HG03196 (cell line): Measurements from ENCODE around the gene ABHD8.
A peak's percentile ranks its signal among the peaks of the same experiment; 100 is the strongest.

ENCODE experiments used
- ATAC-seq: cut with Tn5 transposase; IDR thresholded peaks from one replicate; pipeline ENCODE4 v1.9.1; 2021; ENCODE audit not compliant: unreplicated experiment

ABHD8 gene

DNA sequence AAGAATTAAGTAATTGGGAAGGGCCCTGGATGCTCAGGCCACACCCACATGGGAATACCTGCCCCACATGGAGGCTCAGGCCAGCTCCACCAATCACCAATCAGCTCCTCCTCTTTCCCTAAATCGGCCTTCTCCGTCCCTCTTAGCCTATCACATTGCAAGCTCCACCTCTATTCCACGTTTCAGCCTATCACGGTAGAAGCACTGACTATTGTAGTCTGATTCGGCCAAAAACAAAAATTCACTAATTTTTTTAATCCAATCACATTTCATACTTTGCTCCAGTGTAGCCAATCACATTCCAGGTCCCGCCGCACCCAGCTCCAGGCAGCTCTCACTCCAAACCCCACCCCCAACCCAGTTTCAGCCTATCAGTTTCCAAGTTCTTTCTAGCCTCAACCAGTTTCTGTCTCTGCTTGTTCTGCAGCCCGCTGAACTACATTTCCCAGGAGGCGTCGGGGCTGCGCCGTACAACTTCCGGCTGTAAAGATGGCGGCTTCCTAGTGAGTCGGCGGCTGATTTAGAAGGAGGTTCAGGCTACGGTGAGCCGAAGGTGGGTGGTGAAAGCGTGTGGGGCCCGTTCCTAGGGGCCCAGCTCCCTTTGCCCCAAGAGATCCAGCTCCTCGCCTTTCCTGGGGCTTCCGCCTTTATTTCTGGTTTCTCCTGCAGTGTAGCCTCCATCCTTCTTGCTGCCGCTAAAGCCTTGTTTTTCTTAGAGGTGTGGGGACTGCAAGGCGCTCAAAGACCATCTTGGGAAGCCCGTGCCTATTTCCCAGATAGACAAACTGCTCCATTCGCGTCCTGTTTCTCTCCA is 36.0 kb downstream of the ABHD8 start, which contains the start of gene BABAM1:
TSS of gene BABAM1 (plus strand) at position 469 of the 814 bp plus-strand sequence. CDS start 1,364 bp downstream, outside the sequence.
- peak; percentile 89 for ATAC-seq

DNA sequence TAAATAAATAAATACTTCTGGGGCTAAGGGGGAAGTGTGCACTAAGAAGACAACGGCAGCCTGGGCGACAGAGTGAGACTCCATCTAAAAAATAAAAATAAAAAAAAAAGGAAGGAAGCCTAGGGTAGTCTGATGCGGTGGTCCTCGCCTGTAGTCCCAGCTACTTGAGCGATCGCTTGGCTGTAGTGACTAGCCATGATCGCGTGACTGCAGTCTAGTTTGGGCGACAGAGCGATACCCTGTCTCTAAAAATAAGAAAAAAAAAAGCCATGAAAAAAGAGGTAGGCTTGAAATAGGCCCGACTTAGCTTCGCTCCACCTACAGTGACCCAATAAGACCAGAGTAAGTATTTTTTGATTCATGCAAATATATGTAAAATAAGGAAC is 36.6 kb downstream of the ABHD8 start:
- peak; percentile 16 for ATAC-seq

DNA sequence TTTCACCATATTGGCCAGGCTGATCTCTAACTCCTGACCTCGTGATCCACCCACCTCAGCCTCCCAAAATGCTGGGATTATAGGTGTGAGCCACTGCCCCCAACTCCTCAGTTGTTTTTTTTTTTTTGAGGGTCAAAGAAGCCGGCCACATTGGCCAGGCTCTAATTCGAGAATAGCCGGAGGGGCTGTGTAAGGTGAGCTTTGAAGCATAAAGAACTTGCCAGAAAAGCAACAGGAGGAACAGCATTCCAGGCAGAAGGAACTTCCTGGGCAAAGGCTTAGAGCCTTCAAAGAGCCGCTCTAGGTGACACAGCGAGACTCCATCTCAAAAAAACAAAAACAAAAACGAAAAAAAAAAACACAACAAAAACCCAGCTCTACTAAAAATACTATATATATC is 37.2 kb downstream of the ABHD8 start:
- no peak for ATAC-seq

DNA sequence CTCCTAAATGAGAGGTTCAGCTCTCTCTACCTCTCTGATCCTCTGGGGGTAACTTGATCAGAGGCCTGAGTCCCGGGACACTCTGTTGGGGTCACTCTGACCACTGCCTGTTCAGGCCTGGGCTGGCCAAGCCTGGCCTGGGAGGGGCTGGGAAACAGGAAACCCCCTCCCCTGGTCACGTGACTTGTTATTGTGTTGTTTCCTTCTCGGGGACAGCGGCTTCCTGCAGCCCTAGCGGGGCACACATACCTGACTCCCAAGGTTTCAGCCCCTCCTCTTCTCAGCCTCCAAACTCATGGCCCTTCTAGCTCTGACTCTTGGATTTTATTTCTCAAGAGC is 38.6 kb downstream of the ABHD8 start, which contains the start of gene USHBP1:
TSS of gene USHBP1 (minus strand) at position 105 of the 339 bp plus-strand sequence. CDS start 446 bp downstream, outside the sequence.
- no peak for ATAC-seq

DNA sequence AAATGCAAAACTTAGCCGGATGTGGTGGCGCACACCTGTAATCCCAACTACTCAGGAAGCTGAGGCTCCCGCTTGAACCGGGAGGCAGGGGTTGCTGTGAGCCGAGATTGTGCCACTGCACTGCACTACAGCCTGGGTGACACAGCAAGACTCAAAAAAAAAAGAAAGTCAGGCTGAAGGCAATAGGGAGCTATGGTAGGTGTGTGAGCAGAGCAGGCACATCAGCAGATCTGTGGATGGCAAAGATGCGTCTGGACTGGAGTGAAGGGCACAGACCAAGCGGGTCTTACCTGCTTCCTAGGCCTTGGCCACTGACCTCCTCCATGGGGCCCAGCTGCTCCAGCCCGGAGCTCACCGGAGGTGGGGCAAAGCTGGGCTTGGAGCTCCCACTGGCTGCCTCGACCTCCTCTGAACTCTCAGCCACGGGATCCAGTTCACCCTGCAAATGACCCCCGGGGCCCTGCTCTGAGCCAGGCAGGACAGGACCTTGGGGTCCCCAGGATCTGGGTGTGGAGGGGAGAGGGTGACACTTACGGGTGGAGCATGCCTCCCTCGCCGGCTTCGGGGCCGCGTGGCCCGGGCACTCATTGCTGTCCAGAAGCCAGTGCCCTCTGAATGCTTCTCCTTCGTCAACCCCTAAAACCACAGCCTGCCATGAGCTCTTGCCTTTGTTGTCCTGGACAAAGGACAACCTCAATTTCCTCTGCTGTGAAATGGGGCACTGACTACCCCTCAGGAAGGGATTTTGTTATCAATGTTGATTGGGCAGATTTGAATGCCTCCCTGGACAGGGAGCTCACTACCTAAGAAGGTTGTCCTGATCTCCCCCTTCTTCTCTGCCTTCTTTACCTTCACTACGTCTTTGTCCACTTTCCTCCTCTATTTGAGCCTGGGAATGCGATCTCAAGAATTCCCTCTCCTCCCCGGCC is 39.2 kb downstream of the ABHD8 start:
- ATAC-seq = no peak

DNA sequence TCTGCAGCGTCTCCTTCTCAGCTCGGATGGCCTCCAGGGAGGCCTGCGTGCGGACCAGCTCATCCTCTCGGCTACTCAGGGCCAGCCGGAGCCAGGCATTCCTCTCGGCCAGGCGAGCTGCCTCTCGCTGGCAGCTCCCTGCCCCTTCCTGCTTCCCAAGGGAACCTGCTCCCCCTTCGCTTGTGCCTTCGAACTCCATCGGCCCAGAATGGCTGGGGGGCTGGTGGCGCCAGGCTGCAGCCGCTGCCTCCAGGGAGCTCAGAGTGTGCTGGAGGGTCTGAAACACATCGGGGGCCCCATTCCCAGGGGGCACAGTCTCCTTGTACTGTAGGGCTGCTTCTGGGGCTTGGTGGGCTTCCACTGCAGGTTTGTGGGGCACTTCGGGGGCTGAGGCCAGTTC is 40.7 kb downstream of the ABHD8 start:
- ATAC-seq = no peak

DNA sequence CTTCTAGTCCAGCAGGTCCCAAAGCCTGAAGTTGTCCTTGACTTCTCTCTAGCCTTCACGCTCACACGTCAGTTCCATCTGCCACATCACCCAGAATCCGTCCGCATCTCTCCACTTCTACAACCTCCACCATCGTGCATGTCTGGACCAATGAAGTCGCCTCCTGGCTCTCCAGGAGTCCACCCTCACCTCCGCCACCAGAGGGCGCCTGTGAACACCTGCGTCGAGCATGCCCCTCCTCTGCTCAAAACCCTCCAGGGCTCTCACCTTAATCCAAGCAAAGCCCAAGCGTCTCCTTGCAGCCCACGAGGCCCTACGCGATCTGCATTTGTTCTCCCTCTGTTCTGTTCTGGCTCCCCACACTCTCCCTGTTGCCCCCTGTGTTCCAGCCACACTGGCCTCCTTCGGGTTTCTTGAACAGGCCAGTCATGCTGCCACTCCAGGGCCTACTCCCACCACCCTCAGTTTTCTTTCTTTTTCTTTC is 42.3 kb downstream of the ABHD8 start:
- ATAC-seq = peak; percentile 57

DNA sequence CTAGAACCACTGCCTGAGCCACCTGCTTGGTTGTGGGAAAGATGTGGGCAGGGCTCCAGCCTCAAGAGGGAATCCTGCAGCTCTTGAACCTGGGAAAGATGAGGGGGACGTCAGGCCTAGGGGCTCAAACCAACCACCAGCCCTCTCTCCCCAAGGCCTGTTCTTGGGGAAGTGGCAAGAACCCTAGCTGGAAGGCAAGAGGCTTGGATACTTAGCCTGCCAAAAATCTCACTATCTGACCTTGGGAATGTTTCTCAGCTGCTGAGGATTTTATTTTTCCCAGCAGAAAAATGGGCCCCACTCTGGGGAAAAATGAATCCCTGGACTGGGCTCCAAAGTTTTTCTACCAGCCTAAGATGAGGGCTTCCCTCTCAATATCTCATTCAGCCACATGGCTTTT is 43.3 kb downstream of the ABHD8 start:
- ATAC-seq = no peak

DNA sequence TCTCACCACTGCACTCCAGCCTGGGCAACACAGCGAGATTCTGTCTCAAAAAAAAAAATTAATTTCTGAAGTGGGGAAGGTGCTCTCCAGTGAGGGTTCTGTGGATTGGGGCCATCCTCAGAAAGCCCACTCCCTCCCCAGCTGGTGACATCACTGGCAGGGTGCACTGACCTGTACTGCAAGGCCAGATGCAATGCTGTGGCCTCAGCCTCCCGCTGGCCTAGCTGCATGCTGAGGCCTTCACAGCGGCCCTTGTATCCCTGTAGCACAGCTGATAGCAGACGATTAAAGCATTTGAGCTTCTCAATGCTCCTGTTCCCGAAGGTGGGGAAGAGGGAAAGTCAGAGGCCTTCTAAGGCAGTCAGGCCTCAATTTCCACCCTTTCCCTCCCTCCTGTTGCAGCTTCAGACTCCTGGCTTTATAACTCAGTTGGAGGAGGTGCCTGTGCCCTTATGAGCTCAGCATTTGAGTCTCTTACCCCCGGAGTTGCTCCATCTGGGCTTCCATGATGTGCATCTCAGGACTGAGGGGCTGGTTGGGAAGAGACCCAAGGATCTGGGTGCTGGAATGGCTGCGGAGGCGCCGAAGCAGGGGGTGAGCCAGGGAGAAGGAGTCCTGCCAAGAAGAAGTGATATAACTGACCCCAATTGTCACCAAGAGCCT is 44.0 kb downstream of the ABHD8 start:
- no peak for ATAC-seq

DNA sequence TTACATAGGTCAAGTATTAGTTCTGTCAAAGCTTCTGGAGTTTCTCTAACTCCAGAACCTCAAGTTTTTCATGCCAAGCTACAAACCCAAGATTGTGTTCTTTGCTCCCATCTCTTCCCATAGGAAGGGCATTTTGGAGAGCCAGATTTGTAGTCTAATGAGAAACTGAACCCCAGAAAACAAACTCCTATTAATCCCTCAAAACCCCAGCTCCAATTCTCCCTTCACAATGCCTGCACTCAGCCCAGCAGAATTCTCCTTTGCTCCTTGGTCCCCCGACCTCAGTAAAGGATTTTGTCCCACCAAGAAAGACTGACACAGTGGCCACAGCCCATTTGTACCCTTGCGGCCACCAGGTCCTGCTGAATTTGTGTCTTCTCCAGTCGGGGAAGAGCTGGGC is 47.1 kb downstream of the ABHD8 start:
- ATAC-seq = no peak

DNA sequence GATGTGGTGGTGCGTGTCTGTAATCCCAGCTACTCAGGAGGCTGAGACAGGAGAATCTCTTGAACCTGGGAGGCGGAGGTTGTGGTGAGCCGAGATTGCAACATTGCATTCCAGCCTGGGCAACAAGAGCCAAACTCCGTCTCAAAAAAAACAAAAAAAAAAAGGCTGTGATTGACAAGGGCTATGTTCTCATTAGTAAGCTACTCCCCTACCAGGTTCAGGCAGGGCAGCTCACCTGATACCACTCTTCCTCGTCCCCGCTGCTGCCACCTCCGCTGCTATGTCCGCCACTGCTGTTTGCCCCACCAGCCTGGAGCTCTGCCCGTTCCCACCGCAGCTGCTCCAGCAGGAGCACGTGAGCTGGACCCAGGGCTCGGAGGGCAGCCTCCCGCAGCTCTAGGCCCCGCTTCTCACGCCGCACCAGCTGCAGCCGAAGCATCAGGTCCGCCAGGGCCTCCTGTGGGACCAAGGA is 48.0 kb downstream of the ABHD8 start:
- ATAC-seq = no peak

DNA sequence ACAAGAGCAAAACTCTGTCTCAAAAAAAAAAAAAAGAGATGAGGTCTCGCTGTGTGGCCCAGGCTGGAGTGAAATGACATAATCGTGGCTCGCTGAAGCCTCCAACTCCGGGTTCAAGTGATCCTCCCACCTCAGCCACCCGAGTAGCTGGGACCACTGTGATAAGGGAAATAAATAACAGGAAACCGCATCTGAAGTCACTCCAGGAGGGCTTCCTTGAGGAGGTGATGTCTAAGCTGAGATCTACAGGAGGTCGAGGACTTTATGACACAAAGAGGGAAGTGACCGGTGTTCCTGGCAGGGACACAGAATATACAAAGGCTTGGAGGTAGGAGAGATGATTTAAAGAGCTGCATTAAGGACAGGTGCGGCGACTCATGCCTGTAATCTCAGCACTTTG is 48.6 kb downstream of the ABHD8 start:
- ATAC-seq = no peak

DNA sequence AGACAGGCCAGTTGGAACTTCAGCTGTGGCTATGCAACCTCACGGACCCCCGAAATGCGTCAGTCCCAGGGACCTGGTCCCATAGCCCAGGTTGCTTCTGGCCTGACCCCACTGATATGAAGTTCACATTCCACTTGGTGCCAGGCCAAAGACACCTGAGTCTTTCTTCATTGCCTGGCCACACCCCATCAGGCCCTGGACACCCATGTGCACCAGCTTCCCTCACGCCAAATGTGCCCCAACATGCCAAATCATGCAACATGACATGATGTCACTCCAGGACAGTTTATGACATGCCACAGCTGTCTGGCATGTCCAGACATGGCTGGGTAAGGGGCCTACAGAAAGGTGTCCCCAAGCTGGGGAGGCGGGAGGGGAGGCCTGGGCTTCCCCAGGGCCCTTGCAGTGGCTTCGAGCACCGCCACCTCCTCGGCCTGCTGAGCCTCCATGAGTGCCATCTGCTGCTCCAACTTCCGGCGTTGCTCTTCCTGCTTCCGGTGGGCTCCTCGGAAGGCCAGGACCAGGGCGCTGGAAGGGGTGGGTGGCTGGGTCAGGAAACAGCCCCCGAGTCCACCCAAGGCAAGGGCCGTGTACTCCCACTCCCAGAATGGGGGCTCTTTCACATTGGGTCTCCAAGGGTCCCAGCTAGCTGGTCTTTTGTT is 53.2 kb downstream of the ABHD8 start:
- ATAC-seq = no peak

DNA sequence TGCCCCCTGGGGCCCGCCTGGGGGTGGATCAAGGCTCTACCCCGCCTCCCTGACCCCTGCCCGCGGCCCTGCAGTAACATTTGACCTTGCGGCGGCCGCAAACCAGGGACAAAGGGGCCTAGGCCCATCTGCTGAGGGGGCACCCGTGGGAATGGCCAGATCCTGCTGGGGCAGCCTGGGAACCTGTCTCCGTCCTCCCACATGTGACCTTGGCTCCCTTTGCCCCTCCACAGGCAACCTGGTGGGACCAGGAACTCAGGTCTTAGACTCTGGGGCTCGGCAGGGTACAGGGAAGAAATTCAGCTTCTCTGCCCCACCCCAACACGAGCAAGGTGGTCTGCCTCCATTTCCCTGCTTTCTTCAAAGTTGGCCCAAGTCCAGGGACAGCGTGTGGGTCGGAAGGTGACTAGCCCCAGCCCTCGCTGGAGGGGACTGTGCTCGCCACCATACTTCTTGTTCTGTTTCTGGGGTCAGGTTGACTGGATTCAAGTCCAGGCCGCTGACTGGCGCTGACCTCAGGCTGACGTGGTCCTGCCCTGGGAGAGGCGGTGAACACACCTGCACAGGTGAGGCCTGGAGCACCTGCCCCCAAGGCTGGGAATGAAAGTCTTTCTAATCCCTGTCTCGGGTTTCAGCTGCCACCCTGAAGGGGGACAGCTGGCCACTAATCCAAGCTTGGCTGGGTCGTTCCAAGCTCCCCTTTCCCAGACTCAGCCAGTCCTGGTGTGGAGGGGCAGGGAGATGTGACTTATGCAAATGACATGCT is 55.0 kb downstream of the ABHD8 start:
- no peak for ATAC-seq

DNA sequence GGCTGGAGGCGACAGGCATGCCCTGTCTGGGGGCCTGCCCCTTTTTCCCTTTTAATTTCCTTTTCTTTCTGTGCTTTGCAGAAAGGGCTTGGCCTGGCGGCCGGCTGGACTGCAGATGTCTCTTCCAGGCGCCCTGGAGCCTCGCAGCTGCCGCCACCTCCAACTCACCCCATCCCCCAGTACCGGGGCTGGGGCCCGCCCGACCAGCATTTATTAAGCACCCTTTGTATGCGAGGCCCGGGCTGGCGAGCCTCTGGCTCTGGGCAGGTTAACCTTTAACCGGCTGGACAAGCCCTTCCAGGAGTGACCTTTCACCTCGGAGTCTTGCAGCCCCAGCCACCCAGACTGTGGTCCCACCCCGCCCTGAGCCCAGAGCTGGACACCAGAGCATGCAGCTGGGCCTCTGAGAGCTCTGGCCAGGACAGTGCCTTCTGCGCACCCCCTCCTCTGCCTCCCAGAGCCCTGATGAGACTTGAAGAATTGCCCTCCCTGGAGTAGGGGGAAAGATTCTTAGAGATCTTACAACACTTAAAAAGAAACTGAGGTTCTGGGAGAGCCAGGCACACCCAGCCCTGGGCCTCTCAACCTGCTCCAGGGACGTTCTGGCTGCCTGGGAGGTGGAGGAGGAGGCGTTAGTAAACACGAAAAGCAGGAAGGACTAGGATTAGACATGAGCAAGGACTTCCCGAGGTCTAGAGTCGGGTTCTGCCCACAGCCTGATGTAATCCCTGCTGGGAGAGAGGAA is 56.4 kb downstream of the ABHD8 start:
- ATAC-seq = no peak

DNA sequence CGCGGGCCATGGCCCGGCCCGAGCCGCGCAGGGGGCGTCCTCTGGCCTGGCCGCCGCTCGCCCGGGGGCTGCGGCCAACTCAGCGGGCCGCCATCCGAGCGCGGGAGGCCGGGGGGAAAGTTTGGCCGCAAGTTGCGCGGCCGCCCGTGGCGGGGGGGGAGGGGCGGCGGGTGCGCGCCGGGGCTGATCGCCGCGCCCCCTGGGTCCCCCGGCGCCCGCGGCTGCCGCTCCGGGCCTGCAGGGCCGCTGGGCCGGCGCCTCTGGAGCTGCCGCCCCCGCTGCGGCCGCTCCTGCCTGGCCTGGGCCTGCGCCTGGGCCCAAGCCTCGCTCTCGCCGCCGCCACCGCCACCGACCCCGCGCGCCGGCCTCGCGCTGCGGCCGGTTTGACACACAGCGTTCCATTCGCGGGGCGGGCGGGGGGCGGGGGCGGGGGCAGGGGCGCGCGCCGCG is 57.7 kb downstream of the ABHD8 start, which contains the start of gene NR2F6:
TSS of gene NR2F6 (minus strand) at position 385 of the 450 bp plus-strand sequence. CDS start 699 bp downstream, outside the sequence.
- no peak for ATAC-seq

DNA sequence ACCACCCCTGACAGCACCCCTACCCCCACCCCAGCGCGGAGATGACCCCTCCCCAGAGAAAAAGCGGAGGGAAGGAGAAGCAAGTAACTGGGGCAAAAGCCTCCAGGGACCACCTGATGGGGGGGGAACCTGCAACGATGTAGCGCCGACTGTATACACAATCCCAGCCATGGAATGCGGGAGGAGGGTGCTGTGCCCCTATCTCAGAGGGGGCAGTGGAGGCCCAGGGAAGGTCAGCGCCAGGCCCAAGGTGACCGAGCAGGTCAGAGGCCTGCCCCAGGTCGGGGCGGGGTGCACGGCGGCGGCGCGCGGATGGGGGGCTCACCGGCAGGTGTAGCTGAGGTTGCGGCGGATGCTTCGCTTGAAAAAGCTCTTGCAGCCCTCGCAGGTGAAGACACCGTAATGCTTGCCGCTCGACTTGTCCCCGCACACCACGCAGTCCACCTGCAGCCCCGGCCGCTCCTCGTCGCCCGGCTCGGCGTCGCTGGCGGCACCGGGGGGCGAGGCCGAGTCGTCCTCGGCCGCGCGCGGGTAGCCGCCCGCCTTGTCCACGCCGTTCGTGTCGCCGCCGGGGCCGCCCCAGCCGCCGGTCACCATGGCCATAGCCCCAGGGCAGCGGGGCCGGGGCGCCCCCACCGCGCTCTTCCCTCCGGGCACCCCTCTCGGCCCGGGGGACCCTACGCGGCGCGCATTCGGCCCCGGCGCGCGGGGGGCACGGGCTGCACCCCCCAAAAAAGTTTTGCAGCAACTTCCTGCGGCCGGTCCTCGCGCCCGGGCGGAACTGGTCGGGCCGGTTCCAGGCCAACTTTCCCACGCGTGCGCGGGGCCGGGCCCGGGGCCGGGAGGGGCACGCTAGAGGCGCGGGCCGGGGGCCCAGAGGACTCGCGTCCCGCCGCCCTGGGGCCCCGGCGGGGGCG is 58.3 kb downstream of the ABHD8 start:
- ATAC-seq = no peak
